Coronary artery (tissue), 2 donors: ENCODE measurements around the gene TOGARAM1.

Experiments
- DNase-seq: peaks from one replicate; pipeline ENCODE4 v3.0.0-alpha.2; 2017; ENCODE audit warnings: low spot score
- H3K27ac ChIP-seq, 2 donors: fragments of 200-600 bp; sonication (generic); one replicate each; pipeline ENCODE4 v1.5.1; 2016 to 2019
- H3K4me3 ChIP-seq: fragments of 200-600 bp; sonication (generic); 2 replicates; pipeline ENCODE4 v1.5.1; 2016; ENCODE audit warnings: mild to moderate bottlenecking, moderate library complexity
- CTCF ChIP-seq: fragments of 200-600 bp; sonication (generic); IDR thresholded peaks from one replicate; pipeline ENCODE4 v1.5.1; 2019; ENCODE audit warnings: antibody characterized with exemption

TOGARAM1 gene

GRCh38 chr14:44955528-44955927, 6.5 kb upstream of the TOGARAM1 start:
- TF ChIP-seq CTCF, result no peak
- Histone ChIP-seq H3K4me3 (no peak overlapping the region), H3K27ac (no peak overlapping the region)
- DNase-seq, result no peak

GRCh38 chr14:44956866-44957265, 5.1 kb upstream of the TOGARAM1 start:
- no peak for DNase-seq
- no peak overlapping the region for H3K27ac ChIP-seq
- no peak for TF ChIP-seq CTCF
- no peak overlapping the region for H3K4me3 ChIP-seq

- no peak overlapping the region for H3K27ac ChIP-seq
- DNase-seq, result no peak
- peak overlapping the region; percentile 81 for H3K4me3 ChIP-seq
- TF ChIP-seq CTCF, result no peak
Observed at GRCh38 chr14:44959538-44959937, 2.5 kb upstream of the TOGARAM1 start.

- Histone ChIP-seq H3K4me3 (peak overlapping the region; percentile 81), H3K27ac (no peak overlapping the region)
- DNase-seq, result no peak
- no peak for TF ChIP-seq CTCF
Observed at GRCh38 chr14:44960146-44960545, 1.8 kb upstream of the TOGARAM1 start.

- DNase-seq, result no peak
- no peak for TF ChIP-seq CTCF
- Histone ChIP-seq H3K4me3 (peak overlapping the region; percentile 81), H3K27ac (peak overlapping the region; percentile 85 to 93)
Observed at GRCh38 chr14:44960646-44961045, 1.3 kb upstream of the TOGARAM1 start.

- no peak for TF ChIP-seq CTCF
- peak overlapping the region; percentile 85 to 93 for H3K27ac ChIP-seq
- DNase-seq, result peak; percentile 77
- H3K4me3 ChIP-seq, result peak overlapping the region; percentile 81
Observed at GRCh38 chr14:44961151-44961553, 838 bp upstream of the TOGARAM1 start.

- Histone ChIP-seq H3K27ac (peak overlapping the region; percentile 83 to 93), H3K4me3 (peak overlapping the region; percentile 81)
- TF ChIP-seq CTCF, result no peak
- no peak for DNase-seq
Observed at GRCh38 chr14:44962334-44963043, 499 bp downstream of the TOGARAM1 start.
